Astrocyte of the hippocampus (primary cell): ENCODE data around the gene IER2.
A peak's percentile ranks its signal among the peaks of the same experiment; 100 is the strongest.

ENCODE experiments used
- DNase-seq: peaks from one replicate; pipeline ENCODE4 v3.0.0; 2011; ENCODE audit warnings: low read depth, low spot score

The IER2 gene

GRCh38 chr19:13150187-13150930, at the start of gene IER2, which contains the start of gene STX10:
Gene IER2 (plus strand): TSS chr19:13150411. CDS start chr19:13153187, 2,776 bp downstream.
Gene STX10 (minus strand): TSS chr19:13150375. CDS start chr19:13150173, 202 bp downstream.
- peak; percentile 97 for DNase-seq

- no peak for DNase-seq
These were observed 49.2 kb upstream of the IER2 start for GRCh38 chr19:13100841-13101589.

DNA sequence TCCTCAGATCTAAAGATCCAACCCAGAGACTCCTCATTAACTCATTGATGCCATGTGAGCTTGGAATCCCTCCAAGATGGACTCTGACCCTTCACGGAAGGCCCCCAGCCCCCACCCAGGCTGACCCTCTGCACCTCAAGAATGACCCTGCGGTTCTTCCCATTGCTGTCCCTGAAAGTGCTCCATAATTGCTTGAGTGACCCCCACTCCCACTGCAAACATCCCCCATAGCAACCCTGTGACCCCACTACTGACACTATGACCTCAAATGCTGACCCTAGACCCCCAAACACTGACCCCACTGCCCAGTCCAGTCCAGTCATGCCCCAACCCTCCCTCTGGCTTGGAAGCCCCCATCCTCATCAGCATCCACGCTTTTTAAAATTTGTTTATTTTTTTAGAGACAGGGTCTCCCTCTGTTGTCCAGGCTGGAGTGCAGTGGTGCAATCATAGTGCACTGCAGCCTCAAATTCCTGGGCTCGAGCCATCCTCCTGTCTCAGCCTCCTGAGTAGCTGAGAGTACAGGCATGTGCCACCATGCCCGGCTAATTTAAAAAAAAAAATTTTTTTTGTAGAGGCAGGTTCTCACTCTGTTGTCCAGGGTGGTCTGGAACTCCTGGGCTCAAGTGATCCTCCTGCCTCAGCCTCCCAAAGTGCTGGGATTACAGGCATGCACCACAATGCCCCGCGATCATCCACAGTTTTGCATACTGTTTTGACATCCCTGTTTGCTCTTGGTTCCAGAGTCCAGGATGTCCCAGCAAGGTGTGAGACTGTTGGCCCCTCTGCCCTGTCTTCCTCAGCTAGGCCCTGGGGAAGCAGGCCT, 48.4 kb upstream of the IER2 start:
- no peak for DNase-seq

DNA sequence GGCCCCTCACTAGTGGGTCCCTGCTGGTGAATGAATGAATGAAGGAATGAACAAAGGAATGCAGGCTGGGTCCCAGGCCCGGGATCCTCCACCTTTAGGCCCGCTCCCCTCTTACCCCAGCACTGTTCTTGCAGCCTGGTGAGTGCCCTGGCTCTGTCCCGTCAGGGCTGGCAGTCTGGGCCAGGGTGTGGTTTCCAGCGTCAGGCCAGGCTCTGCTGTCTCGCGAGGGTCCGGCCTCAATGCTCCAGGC, 47.9 kb upstream of the IER2 start:
- DNase-seq = no peak

- DNase-seq = peak; percentile 61
These were observed 47.3 kb upstream of the IER2 start, which contains the start of gene LYL1 for GRCh38 chr19:13102666-13103580. Gene LYL1 (minus strand): TSS chr19:13102858. CDS start chr19:13101171, 1,687 bp downstream.

DNA sequence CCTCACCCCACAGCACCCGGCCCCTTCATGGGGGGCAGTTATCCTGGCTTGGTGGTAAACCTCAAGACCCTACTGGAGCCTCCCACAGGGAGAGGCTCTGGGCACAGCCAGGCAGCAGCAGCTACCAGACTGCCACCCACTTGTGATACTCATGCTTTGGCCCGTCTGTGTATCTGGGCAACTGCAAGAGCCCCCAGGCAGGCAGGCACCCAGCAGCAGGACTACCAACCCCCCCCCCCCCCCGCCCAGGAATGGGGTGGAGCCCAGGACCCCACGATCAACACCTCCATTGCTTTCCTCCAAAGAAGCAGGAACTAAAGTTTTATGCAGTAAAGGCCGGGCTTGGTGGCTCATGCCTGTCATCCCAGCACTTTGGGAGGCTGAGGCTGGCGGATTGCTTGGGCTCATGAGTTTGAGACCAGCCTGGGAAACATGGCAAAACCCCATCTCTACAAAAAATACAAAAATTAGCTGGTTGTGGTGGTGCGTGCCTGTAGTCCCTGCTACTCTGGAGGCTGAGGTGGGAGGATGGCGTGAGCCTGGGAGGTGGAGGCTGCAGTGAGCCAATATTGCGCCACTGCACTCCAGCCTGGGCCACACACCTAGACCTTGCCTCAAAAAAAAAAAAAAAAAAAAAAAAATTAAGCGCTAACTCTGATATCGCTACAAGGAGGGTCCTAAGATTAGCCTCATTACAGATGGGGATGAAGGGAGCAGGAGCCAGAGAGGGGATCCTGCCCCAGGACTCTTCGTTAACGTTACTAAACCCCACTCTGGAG, 46.4 kb upstream of the IER2 start:
- no peak for DNase-seq

GRCh38 chr19:13104360-13104847, 45.8 kb upstream of the IER2 start:
- DNase-seq = no peak

DNA sequence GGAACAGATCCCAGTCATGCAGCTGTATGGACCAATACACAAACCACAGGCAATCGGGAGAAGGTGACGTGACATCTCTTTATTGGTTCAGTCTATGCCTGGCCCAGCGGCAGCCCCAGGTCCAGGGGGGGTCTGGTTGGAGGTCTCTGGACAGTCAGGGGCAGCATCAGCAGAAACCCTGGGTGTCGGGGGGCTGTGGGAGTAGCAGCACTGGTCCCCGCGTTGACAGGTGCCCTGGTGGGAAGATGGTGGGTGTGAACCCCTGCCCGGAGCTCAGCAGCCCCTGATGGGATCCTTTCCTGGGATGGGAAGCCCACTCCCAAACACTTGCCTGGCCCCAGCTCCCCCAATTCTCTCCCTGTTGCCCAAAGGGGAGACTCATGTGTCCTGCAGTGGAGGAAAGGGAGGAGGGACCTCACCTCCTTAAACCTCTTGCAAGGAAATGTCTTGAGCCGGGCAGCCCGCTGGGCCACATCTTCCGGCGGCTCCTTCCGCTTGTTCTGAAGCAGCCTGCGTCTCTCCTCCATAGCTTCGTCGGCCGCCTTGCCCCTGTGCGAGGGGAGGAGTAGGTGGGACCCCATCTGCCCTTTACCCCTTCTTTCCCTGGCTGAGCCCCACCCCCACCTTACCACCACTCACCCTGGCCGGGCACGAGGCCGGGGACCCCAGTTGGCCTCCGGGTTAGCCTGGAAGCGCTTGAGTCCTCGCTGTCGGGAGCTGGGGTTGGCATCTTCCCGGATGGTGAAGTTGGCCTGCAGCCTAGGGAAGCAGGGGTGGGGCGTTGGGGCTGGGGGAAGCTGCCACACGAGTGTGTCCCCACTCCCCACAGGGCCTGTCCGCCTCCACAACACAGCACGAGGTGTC, 45.1 kb upstream of the IER2 start:
- no peak for DNase-seq

DNA sequence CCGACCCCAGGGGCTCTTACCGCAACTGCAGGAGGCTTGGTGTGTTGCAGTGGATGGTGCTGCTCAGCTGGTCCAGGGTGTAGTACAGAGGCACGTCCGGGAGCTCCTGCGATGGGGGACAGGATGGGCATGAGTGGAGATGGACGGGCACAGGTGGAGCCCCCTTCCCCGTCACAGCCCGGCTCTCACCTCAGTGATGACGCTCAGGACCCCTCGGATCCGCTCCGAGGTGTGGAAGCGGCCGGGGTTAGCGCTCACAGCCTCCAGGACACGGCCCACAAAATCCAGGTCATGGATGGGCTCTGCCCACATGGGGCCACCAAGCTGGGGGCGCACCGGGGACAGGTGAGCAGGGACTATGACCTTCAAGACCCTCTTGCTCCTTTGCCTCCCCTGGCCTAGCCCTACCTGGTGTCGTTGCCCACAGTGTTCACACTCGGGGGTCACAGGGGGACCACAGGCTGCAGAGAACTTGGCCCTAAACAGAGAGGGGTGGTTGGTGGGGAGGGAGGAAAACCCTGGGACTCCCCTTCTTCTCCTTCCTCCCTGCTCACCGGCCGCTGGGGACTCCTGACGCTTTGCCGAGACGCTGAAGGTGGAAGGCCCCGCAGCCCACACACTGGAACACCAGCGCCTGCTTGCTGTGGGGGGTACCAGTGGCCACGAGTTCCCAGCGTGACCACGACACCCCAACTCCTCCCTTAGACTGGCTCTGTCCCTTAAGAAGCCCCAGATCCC, 40.7 kb upstream of the IER2 start:
- DNase-seq = no peak

- DNase-seq = no peak
These were observed 40.1 kb upstream of the IER2 start for GRCh38 chr19:13110099-13110610.

GRCh38 chr19:13112555-13112954, 37.7 kb upstream of the IER2 start:
- DNase-seq = no peak

DNA sequence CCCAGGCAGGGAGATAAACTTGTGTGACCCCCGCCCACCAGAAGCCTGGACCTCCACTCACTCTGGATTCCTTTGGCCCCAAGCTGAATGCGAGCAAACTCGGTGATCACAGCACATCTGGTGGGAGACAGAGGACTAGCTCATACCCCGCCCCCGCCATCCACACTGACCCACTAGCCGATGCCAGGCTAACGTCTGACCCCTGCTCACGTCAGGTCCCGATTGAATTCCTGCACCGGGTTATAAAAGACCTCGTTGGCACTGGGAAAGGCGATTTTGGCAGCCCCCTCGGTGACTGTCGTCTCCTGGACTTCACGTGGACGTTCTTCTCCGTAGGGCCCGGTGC, 34.3 kb upstream of the IER2 start:
- no peak for DNase-seq

- peak; percentile 96 for DNase-seq
These were observed 33.7 kb upstream of the IER2 start, which contains the start of gene TRMT1 for GRCh38 chr19:13116282-13117175. Gene TRMT1 (minus strand): TSS chr19:13116740. CDS start chr19:13116399, 341 bp downstream.

GRCh38 chr19:13117176-13117771, 32.9 kb upstream of the IER2 start:
- DNase-seq = no peak

GRCh38 chr19:13117772-13118423, 32.3 kb upstream of the IER2 start, which contains the start of gene NACC1:
Gene NACC1 (plus strand): TSS chr19:13118264. CDS start chr19:13135208, 16,944 bp downstream.
- peak; percentile 97 for DNase-seq
